ENCODE data around the gene REPS1.
A peak's percentile ranks its signal among the peaks of the same experiment; 100 is the strongest.

REPS1 gene

GRCh38 chr6:138963119-138963518, 24.9 kb downstream of the REPS1 start:
- H3K4me1 ChIP-seq (ENCODE audit: control insufficient read depth in 5 of 5, insufficient read depth in 5 of 5, low read length in 5 of 5), result peaks cover 0 to 13% (median 12%) of the 10 kb centered on the region in 5 donors
- no peaks in the 10 kb centered on the region for H3K36me3 ChIP-seq (ENCODE audit: control insufficient read depth in 5 of 5, insufficient read depth in 5 of 5, low read length in 5 of 5)
- H3K27me3 ChIP-seq (ENCODE audit: control insufficient read depth in 5 of 5, insufficient read depth in 4 of 5, low read length in 5 of 5), result no peaks in the 10 kb centered on the region
- H3K9me3 ChIP-seq (ENCODE audit: control insufficient read depth in 5 of 5, low read length in 5 of 5), result no peaks in the 10 kb centered on the region
- no peak overlapping the region for H3K4me3 ChIP-seq (ENCODE audit: low read depth in 1 of 5, low read length in 5 of 5)
- no peak overlapping the region for H3K27ac ChIP-seq (ENCODE audit: low read depth, low read length)
- H3K9ac ChIP-seq (ENCODE audit: low read length in 5 of 5), result no peak overlapping the region

DNA sequence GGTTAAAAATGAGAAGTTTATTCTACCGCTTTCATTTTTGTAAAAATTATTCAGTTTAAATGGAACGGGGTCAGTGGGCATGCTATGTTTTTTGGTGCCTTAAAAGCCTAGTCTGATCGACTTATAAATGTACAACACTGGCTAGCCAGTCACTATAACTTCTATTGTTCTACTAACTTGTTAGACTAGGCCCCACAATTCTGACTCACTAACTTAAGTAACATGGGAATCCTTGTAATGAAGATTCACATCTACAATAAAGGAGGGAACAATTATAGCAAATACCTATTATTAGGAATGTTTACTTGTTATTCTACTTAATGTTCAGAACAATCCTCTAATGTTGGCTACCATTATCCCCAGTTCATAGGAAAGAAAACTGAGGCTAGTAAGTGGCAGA, 28.5 kb downstream of the REPS1 start:
- peaks cover 2 to 25% (median 24%) of the 10 kb centered on the region in 5 donors for H3K4me1 ChIP-seq (ENCODE audit: control insufficient read depth in 5 of 5, insufficient read depth in 5 of 5, low read length in 5 of 5)
- no peaks in the 10 kb centered on the region for H3K27me3 ChIP-seq (ENCODE audit: control insufficient read depth in 5 of 5, insufficient read depth in 4 of 5, low read length in 5 of 5)
- H3K9me3 ChIP-seq (ENCODE audit: control insufficient read depth in 5 of 5, low read length in 5 of 5), result no peaks in the 10 kb centered on the region
- H3K36me3 ChIP-seq (ENCODE audit: control insufficient read depth in 5 of 5, insufficient read depth in 5 of 5, low read length in 5 of 5), result no peaks in the 10 kb centered on the region
- H3K9ac ChIP-seq (ENCODE audit: low read length in 5 of 5), result no peak overlapping the region
- no peak overlapping the region for H3K27ac ChIP-seq (ENCODE audit: low read depth, low read length)
- no peak overlapping the region for H3K4me3 ChIP-seq (ENCODE audit: low read depth in 1 of 5, low read length in 5 of 5)

DNA sequence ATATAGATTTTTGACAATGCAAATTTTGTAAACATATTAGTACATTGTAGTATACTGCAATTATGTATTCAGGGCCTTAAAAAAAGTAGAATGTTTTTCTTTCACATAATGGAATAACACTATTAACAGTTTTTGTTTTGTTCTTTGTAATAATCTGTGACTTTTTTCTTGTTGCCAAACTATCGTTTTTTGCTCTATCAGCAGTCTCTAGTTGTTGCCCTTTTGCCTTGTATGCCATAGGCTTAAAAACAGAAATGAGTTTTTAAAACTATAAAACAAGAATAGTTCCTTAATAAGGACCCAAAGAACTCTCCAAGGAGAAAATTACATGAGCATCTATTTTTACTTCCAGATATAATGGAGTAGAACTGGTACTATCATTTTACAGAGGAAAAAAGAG, 29.5 kb downstream of the REPS1 start:
- Histone ChIP-seq H3K4me1 (ENCODE audit: control insufficient read depth in 5 of 5, insufficient read depth in 5 of 5, low read length in 5 of 5) (peaks cover 2 to 24% (median 21%) of the 10 kb centered on the region in 5 donors), H3K4me3 (ENCODE audit: low read depth in 1 of 5, low read length in 5 of 5) (no peak overlapping the region), H3K36me3 (ENCODE audit: control insufficient read depth in 5 of 5, insufficient read depth in 5 of 5, low read length in 5 of 5) (no peaks in the 10 kb centered on the region), H3K9ac (ENCODE audit: low read length in 5 of 5) (no peak overlapping the region), H3K27me3 (ENCODE audit: control insufficient read depth in 5 of 5, insufficient read depth in 4 of 5, low read length in 5 of 5) (no peaks in the 10 kb centered on the region), H3K9me3 (ENCODE audit: control insufficient read depth in 5 of 5, low read length in 5 of 5) (no peaks in the 10 kb centered on the region), H3K27ac (ENCODE audit: low read depth, low read length) (no peak overlapping the region)

DNA sequence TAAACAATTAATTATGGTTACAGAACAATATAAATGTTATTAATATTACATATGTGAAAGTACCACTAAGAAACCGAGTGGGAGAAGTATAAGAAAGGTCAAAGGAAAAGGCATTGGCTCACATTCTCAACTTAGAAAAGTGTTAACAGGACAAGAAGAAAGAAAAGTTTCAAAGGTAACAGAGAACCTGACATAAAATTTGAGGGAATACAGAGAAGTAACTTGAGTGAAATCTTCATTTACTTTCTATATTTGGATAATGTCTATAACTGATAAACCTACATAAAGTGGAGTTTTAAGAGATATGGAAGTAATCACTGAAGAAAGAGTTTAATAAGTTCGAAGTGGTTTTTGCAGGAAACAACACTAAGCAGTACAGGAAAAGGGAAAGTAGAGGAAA, 30.1 kb downstream of the REPS1 start:
- no peak overlapping the region for H3K9ac ChIP-seq (ENCODE audit: low read length in 5 of 5)
- no peak overlapping the region for H3K4me3 ChIP-seq (ENCODE audit: low read depth in 1 of 5, low read length in 5 of 5)
- H3K27me3 ChIP-seq (ENCODE audit: control insufficient read depth in 5 of 5, insufficient read depth in 4 of 5, low read length in 5 of 5), result no peaks in the 10 kb centered on the region
- peaks cover 2 to 24% (median 17%) of the 10 kb centered on the region in 5 donors for H3K4me1 ChIP-seq (ENCODE audit: control insufficient read depth in 5 of 5, insufficient read depth in 5 of 5, low read length in 5 of 5)
- no peaks in the 10 kb centered on the region for H3K9me3 ChIP-seq (ENCODE audit: control insufficient read depth in 5 of 5, low read length in 5 of 5)
- peak overlapping the region; percentile 42 for H3K27ac ChIP-seq (ENCODE audit: low read depth, low read length)
- H3K36me3 ChIP-seq (ENCODE audit: control insufficient read depth in 5 of 5, insufficient read depth in 5 of 5, low read length in 5 of 5), result no peaks in the 10 kb centered on the region

DNA sequence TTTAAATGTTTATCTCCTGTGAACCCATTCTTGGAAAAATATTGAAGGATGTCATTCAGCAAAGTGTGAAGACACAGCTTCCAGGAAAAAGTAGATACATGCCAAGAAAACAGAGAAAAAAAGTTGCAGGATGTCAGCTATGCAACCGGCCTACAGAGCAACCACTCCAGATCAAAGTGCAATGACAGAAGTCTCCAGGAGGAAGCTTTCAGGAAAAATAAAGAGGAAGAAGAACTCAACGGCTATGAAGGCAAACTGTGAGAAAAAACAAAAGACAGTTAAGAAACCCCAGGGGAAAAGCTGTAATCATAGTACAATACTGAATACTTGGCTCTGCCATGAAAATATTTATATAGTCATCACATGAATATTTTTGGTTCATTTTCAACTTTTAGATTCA, 30.6 kb downstream of the REPS1 start:
- H3K4me1 ChIP-seq (ENCODE audit: control insufficient read depth in 5 of 5, insufficient read depth in 5 of 5, low read length in 5 of 5), result peaks cover 2 to 24% (median 17%) of the 10 kb centered on the region in 5 donors
- H3K36me3 ChIP-seq (ENCODE audit: control insufficient read depth in 5 of 5, insufficient read depth in 5 of 5, low read length in 5 of 5), result no peaks in the 10 kb centered on the region
- no peaks in the 10 kb centered on the region for H3K27me3 ChIP-seq (ENCODE audit: control insufficient read depth in 5 of 5, insufficient read depth in 4 of 5, low read length in 5 of 5)
- H3K9me3 ChIP-seq (ENCODE audit: control insufficient read depth in 5 of 5, low read length in 5 of 5), result no peaks in the 10 kb centered on the region
- no peak overlapping the region for H3K4me3 ChIP-seq (ENCODE audit: low read depth in 1 of 5, low read length in 5 of 5)
- H3K9ac ChIP-seq (ENCODE audit: low read length in 5 of 5), result no peak overlapping the region
- peak overlapping the region; percentile 42 for H3K27ac ChIP-seq (ENCODE audit: low read depth, low read length)

GRCh38 chr6:138956244-138956924, 31.7 kb downstream of the REPS1 start:
- peaks cover 2 to 24% (median 17%) of the 10 kb centered on the region in 5 donors for H3K4me1 ChIP-seq (ENCODE audit: control insufficient read depth in 5 of 5, insufficient read depth in 5 of 5, low read length in 5 of 5)
- no peaks in the 10 kb centered on the region for H3K27me3 ChIP-seq (ENCODE audit: control insufficient read depth in 5 of 5, insufficient read depth in 4 of 5, low read length in 5 of 5)
- H3K4me3 ChIP-seq (ENCODE audit: low read depth in 1 of 5, low read length in 5 of 5), result no peak overlapping the region
- H3K9ac ChIP-seq (ENCODE audit: low read length in 5 of 5), result no peak overlapping the region
- H3K9me3 ChIP-seq (ENCODE audit: control insufficient read depth in 5 of 5, low read length in 5 of 5), result no peaks in the 10 kb centered on the region
- H3K36me3 ChIP-seq (ENCODE audit: control insufficient read depth in 5 of 5, insufficient read depth in 5 of 5, low read length in 5 of 5), result no peaks in the 10 kb centered on the region
- H3K27ac ChIP-seq (ENCODE audit: low read depth, low read length), result no peak overlapping the region

GRCh38 chr6:138955262-138955661, 32.8 kb downstream of the REPS1 start:
- Histone ChIP-seq H3K9ac (ENCODE audit: low read length in 5 of 5) (no peak overlapping the region), H3K9me3 (ENCODE audit: control insufficient read depth in 5 of 5, low read length in 5 of 5) (no peaks in the 10 kb centered on the region), H3K4me1 (ENCODE audit: control insufficient read depth in 5 of 5, insufficient read depth in 5 of 5, low read length in 5 of 5) (peaks cover 2 to 24% (median 17%) of the 10 kb centered on the region in 5 donors), H3K36me3 (ENCODE audit: control insufficient read depth in 5 of 5, insufficient read depth in 5 of 5, low read length in 5 of 5) (no peaks in the 10 kb centered on the region), H3K27me3 (ENCODE audit: control insufficient read depth in 5 of 5, insufficient read depth in 4 of 5, low read length in 5 of 5) (no peaks in the 10 kb centered on the region), H3K27ac (ENCODE audit: low read depth, low read length) (no peak overlapping the region), H3K4me3 (ENCODE audit: low read depth in 1 of 5, low read length in 5 of 5) (no peak overlapping the region)

GRCh38 chr6:138953451-138953850, 34.6 kb downstream of the REPS1 start:
- Histone ChIP-seq H3K9me3 (ENCODE audit: control insufficient read depth in 5 of 5, low read length in 5 of 5) (no peaks in the 10 kb centered on the region), H3K9ac (ENCODE audit: low read length in 5 of 5) (no peak overlapping the region), H3K27me3 (ENCODE audit: control insufficient read depth in 5 of 5, insufficient read depth in 4 of 5, low read length in 5 of 5) (no peaks in the 10 kb centered on the region), H3K36me3 (ENCODE audit: control insufficient read depth in 5 of 5, insufficient read depth in 5 of 5, low read length in 5 of 5) (no peaks in the 10 kb centered on the region), H3K27ac (ENCODE audit: low read depth, low read length) (no peak overlapping the region), H3K4me1 (ENCODE audit: control insufficient read depth in 5 of 5, insufficient read depth in 5 of 5, low read length in 5 of 5) (peaks cover 2 to 16% (median 14%) of the 10 kb centered on the region in 5 donors), H3K4me3 (ENCODE audit: low read depth in 1 of 5, low read length in 5 of 5) (no peak overlapping the region)

GRCh38 chr6:138948546-138949179, 39.4 kb downstream of the REPS1 start:
- H3K9me3 ChIP-seq (ENCODE audit: control insufficient read depth in 5 of 5, low read length in 5 of 5), result no peaks in the 10 kb centered on the region
- H3K27ac ChIP-seq (ENCODE audit: low read depth, low read length), result no peak overlapping the region
- no peak overlapping the region for H3K4me3 ChIP-seq (ENCODE audit: low read depth in 1 of 5, low read length in 5 of 5)
- H3K27me3 ChIP-seq (ENCODE audit: control insufficient read depth in 5 of 5, insufficient read depth in 4 of 5, low read length in 5 of 5), result no peaks in the 10 kb centered on the region
- H3K36me3 ChIP-seq (ENCODE audit: control insufficient read depth in 5 of 5, insufficient read depth in 5 of 5, low read length in 5 of 5), result peaks cover 5 to 9% (median 5%) of the 10 kb centered on the region in 5 donors
- H3K9ac ChIP-seq (ENCODE audit: low read length in 5 of 5), result no peak overlapping the region
- H3K4me1 ChIP-seq (ENCODE audit: control insufficient read depth in 5 of 5, insufficient read depth in 5 of 5, low read length in 5 of 5), result peaks cover 0 to 6% (median 0%) of the 10 kb centered on the region in 5 donors

- Histone ChIP-seq H3K9me3 (ENCODE audit: control insufficient read depth in 5 of 5, low read length in 5 of 5) (no peaks in the 10 kb centered on the region), H3K4me1 (ENCODE audit: control insufficient read depth in 5 of 5, insufficient read depth in 5 of 5, low read length in 5 of 5) (peaks cover 0 to 6% (median 0%) of the 10 kb centered on the region in 5 donors), H3K4me3 (ENCODE audit: low read depth in 1 of 5, low read length in 5 of 5) (no peak overlapping the region), H3K27me3 (ENCODE audit: control insufficient read depth in 5 of 5, insufficient read depth in 4 of 5, low read length in 5 of 5) (no peaks in the 10 kb centered on the region), H3K9ac (ENCODE audit: low read length in 5 of 5) (no peak overlapping the region), H3K36me3 (ENCODE audit: control insufficient read depth in 5 of 5, insufficient read depth in 5 of 5, low read length in 5 of 5) (peaks cover 5 to 12% (median 9%) of the 10 kb centered on the region in 5 donors), H3K27ac (ENCODE audit: low read depth, low read length) (no peak overlapping the region)
These were observed 40.0 kb downstream of the REPS1 start for GRCh38 chr6:138948004-138948403.
